Muscle layer of duodenum (tissue), 2 donors: ENCODE data around the gene IL18R1.

ENCODE experiments used
- H3K27ac ChIP-seq: one replicate; pipeline ENCODE4 v1.7.0; 2013; ENCODE audit warnings: mild to moderate bottlenecking, low read length
- H3K27me3 ChIP-seq: one replicate; pipeline ENCODE4 v1.7.0; 2013; ENCODE audit warnings: low read depth, mild to moderate bottlenecking, control low read depth, low read length
- H3K36me3 ChIP-seq, 2 donors: one replicate each; pipeline ENCODE4 v1.7.0; 2013; ENCODE audit warnings: low read length in 2 of 2, control low read depth in 1 of 2, mild to moderate bottlenecking in 1 of 2; ENCODE audit not compliant: insufficient read depth in 2 of 2, control insufficient read depth in 1 of 2
- H3K4me1 ChIP-seq, 2 donors: one replicate each; pipeline ENCODE4 v1.7.0; 2013; ENCODE audit warnings: low read length in 2 of 2, mild to moderate bottlenecking in 2 of 2, control low read depth in 1 of 2, moderate library complexity in 1 of 2; ENCODE audit not compliant: insufficient read depth in 2 of 2, control insufficient read depth in 1 of 2
- H3K4me3 ChIP-seq, 2 donors: one replicate each; pipeline ENCODE4 v1.7.0; 2013; ENCODE audit warnings: low read length in 2 of 2, low read depth in 1 of 2, mild to moderate bottlenecking in 1 of 2
- H3K9me3 ChIP-seq, 2 donors: one replicate each; pipeline ENCODE4 v1.7.0; 2013; ENCODE audit warnings: low read length in 2 of 2, control low read depth in 1 of 2, mild to moderate bottlenecking in 1 of 2; ENCODE audit not compliant: control insufficient read depth in 1 of 2
- donor health status: healthy.

The IL18R1 gene

GRCh38 chr2:102368461-102369109 lies 13.0 kb downstream of the IL18R1 start:
- Histone ChIP-seq H3K27ac (no peak overlapping the region), H3K4me3 (no peak overlapping the region), H3K4me1 (no peaks in the 10 kb centered on the region), H3K9me3 (peaks cover 0 to 12% of the 10 kb centered on the region in 2 donors), H3K36me3 (no peaks in the 10 kb centered on the region), H3K27me3 (no peaks in the 10 kb centered on the region)

- H3K4me1 ChIP-seq, result no peaks in the 10 kb centered on the region
- H3K27ac ChIP-seq, result no peak overlapping the region
- peaks cover 0 to 12% of the 10 kb centered on the region in 2 donors for H3K9me3 ChIP-seq
- no peaks in the 10 kb centered on the region for H3K36me3 ChIP-seq
- no peaks in the 10 kb centered on the region for H3K27me3 ChIP-seq
- no peak overlapping the region for H3K4me3 ChIP-seq
These were observed 14.3 kb downstream of the IL18R1 start for GRCh38 chr2:102369866-102370265.

- H3K4me3 ChIP-seq, result no peak overlapping the region
- no peaks in the 10 kb centered on the region for H3K9me3 ChIP-seq
- no peaks in the 10 kb centered on the region for H3K36me3 ChIP-seq
- H3K27me3 ChIP-seq, result no peaks in the 10 kb centered on the region
- no peak overlapping the region for H3K27ac ChIP-seq
- H3K4me1 ChIP-seq, result no peaks in the 10 kb centered on the region
These were observed 20.5 kb downstream of the IL18R1 start for GRCh38 chr2:102376052-102376591.

- Histone ChIP-seq H3K36me3 (no peaks in the 10 kb centered on the region), H3K4me1 (no peaks in the 10 kb centered on the region), H3K9me3 (peaks cover 0 to 10% of the 10 kb centered on the region in 2 donors), H3K27ac (no peak overlapping the region), H3K4me3 (no peak overlapping the region), H3K27me3 (no peaks in the 10 kb centered on the region)
These were observed 28.1 kb downstream of the IL18R1 start for GRCh38 chr2:102383722-102384121.

GRCh38 chr2:102385522-102385921 lies 29.9 kb downstream of the IL18R1 start:
- no peaks in the 10 kb centered on the region for H3K4me1 ChIP-seq

GRCh38 chr2:102386004-102386403 lies 30.4 kb downstream of the IL18R1 start:
- no peaks in the 10 kb centered on the region for H3K27me3 ChIP-seq
- H3K4me3 ChIP-seq, result no peak overlapping the region
- no peaks in the 10 kb centered on the region for H3K4me1 ChIP-seq
- H3K36me3 ChIP-seq, result no peaks in the 10 kb centered on the region
- no peak overlapping the region for H3K27ac ChIP-seq
- peaks cover 0 to 10% of the 10 kb centered on the region in 2 donors for H3K9me3 ChIP-seq

More at GRCh38 chr2:102385522-102385921, 29.9 kb downstream of the IL18R1 start:
- Histone ChIP-seq H3K36me3 (no peaks in the 10 kb centered on the region), H3K4me3 (no peak overlapping the region), H3K27me3 (no peaks in the 10 kb centered on the region), H3K9me3 (peaks cover 0 to 10% of the 10 kb centered on the region in 2 donors), H3K27ac (no peak overlapping the region)

GRCh38 chr2:102386867-102387541 lies 31.4 kb downstream of the IL18R1 start:
- H3K9me3 ChIP-seq, result peaks cover 0 to 10% of the 10 kb centered on the region in 2 donors
- no peaks in the 10 kb centered on the region for H3K4me1 ChIP-seq
- H3K36me3 ChIP-seq, result no peaks in the 10 kb centered on the region
- no peaks in the 10 kb centered on the region for H3K27me3 ChIP-seq
- H3K27ac ChIP-seq, result no peak overlapping the region
- no peak overlapping the region for H3K4me3 ChIP-seq

GRCh38 chr2:102387763-102388546 lies 32.4 kb downstream of the IL18R1 start:
- H3K4me1 ChIP-seq, result no peaks in the 10 kb centered on the region
- no peaks in the 10 kb centered on the region for H3K36me3 ChIP-seq
- H3K27ac ChIP-seq, result no peak overlapping the region
- no peak overlapping the region for H3K4me3 ChIP-seq
- H3K9me3 ChIP-seq, result peaks cover 0 to 10% of the 10 kb centered on the region in 2 donors
- no peaks in the 10 kb centered on the region for H3K27me3 ChIP-seq

GRCh38 chr2:102391565-102391964 lies 36.0 kb downstream of the IL18R1 start:
- no peaks in the 10 kb centered on the region for H3K36me3 ChIP-seq
- no peaks in the 10 kb centered on the region for H3K27me3 ChIP-seq
- H3K4me3 ChIP-seq, result no peak overlapping the region

GRCh38 chr2:102392096-102392495 lies 36.5 kb downstream of the IL18R1 start:
- no peaks in the 10 kb centered on the region for H3K27me3 ChIP-seq
- no peaks in the 10 kb centered on the region for H3K4me1 ChIP-seq
- no peak overlapping the region for H3K4me3 ChIP-seq
- no peak overlapping the region for H3K27ac ChIP-seq
- no peaks in the 10 kb centered on the region for H3K36me3 ChIP-seq
- H3K9me3 ChIP-seq, result no peaks in the 10 kb centered on the region

More at GRCh38 chr2:102391565-102391964, 36.0 kb downstream of the IL18R1 start:
- no peaks in the 10 kb centered on the region for H3K9me3 ChIP-seq
- no peak overlapping the region for H3K27ac ChIP-seq
- no peaks in the 10 kb centered on the region for H3K4me1 ChIP-seq

GRCh38 chr2:102392942-102393341 lies 37.3 kb downstream of the IL18R1 start:
- H3K4me1 ChIP-seq, result no peaks in the 10 kb centered on the region
- H3K27ac ChIP-seq, result no peak overlapping the region
- no peak overlapping the region for H3K4me3 ChIP-seq
- no peaks in the 10 kb centered on the region for H3K36me3 ChIP-seq
- no peaks in the 10 kb centered on the region for H3K27me3 ChIP-seq
- H3K9me3 ChIP-seq, result no peaks in the 10 kb centered on the region
